ENCODE results near the gene ARVCF. TPM values are rescaled to one million over a fixed set of nuclear protein-coding genes. Genes with fewer than 3 reads are reported as not detected.

The ARVCF gene
- total RNA-seq, 1 donor from 2014 or later = 74.5 TPM

DNA sequence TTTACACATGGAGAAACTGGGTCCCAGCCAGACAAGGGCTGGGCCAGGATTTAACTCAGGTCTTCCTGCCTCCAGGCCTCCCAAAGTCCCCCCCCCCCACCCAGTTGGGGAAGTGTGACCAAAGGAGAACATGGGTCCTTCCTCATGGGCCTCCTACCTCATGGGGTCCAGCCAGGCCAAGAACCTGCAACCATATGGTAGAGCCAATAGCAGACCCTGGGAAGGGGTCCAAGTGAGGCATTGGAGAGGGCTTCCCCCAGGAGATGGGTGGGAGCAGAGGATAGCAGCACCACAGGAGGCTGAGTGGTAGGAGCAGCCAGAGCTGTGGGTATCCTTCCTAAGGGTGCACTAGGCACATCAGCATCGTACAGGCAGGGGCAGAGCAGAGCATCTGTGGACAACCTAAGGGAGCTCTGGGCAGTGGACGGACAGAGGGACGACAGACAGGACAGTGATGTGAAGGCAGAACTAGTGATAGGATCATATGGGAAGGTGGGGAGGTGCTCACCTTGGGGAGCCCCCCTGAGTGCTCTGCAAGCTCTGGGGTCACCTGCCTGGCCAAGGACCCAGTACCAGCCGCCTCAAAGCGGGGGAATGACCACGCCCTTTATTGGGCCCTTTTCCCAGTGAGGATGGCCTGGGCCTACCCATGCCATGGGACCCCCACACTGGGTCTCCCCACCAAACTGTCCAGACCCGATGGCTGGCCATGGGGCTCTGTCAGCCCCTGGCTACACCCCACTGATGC, 4.5 kb downstream of the ARVCF start:
- Histone ChIP-seq H3K27me3 (ENCODE audit: control insufficient read depth, insufficient read depth, low read length) (peaks cover 7% of the 10 kb centered on the region), H3K4me3 (ENCODE audit: low read depth, low read length) (no peak overlapping the region), H3K36me3 (ENCODE audit: control insufficient read depth, insufficient read depth, low read length) (no peaks in the 10 kb centered on the region)
- no peak for DNase-seq (ENCODE audit: low read depth)
- TF ChIP-seq, protein P1, sequence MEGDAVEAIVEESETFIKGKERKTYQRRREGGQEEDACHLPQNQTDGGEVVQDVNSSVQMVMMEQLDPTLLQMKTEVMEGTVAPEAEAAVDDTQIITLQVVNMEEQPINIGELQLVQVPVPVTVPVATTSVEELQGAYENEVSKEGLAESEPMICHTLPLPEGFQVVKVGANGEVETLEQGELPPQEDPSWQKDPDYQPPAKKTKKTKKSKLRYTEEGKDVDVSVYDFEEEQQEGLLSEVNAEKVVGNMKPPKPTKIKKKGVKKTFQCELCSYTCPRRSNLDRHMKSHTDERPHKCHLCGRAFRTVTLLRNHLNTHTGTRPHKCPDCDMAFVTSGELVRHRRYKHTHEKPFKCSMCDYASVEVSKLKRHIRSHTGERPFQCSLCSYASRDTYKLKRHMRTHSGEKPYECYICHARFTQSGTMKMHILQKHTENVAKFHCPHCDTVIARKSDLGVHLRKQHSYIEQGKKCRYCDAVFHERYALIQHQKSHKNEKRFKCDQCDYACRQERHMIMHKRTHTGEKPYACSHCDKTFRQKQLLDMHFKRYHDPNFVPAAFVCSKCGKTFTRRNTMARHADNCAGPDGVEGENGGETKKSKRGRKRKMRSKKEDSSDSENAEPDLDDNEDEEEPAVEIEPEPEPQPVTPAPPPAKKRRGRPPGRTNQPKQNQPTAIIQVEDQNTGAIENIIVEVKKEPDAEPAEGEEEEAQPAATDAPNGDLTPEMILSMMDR (IDR thresholded peaks at IDR 0.05; ENCODE audit: insufficient read depth, low read length, poor library complexity, severe bottlenecking) = no peak

DNA sequence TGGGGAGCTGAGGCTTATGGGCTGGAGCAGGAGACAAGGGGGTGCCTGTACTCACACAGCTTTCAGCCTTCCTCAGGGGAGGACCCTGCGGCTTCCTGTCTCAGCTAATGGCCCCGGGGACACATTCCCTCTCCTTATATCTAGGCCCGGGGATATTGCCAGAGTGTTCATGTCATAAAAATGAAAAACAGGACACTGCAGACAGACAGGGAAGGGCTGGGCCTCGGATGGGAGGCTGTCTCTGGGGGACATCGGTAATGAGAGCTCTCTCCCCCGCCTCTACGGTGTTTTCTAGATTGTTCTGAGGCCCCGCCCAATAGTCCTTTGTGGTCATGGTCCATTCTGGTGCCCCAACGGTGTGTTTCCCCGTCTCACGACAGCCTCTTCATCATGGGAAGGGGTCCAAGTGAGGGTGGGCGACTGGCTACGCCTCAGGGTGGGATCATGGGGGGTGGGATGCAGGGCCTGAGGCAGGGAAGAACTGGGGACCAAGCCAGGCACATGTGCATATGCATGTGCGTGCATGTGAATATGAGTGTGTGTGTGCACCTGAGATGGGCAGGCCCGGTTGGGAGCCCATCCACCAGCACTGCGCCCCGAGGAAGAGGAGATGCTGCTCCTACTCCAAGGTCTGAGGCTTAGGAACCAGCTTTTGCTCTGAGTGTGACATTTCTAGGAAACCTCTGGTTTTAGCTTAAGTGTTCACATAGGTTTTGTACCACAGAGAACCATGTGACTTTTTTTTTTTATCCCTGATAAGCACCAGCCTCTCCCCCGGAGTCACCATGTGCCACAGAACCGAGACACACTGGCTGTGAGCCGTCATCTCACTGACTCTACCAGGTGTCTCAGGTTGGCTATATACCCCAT, 5.3 kb downstream of the ARVCF start:
- Histone ChIP-seq H3K36me3 (ENCODE audit: control insufficient read depth, insufficient read depth, low read length) (no peaks in the 10 kb centered on the region), H3K4me3 (ENCODE audit: low read depth, low read length) (no peak overlapping the region), H3K27me3 (ENCODE audit: control insufficient read depth, insufficient read depth, low read length) (peaks cover 5% of the 10 kb centered on the region)
- no peak for DNase-seq (ENCODE audit: low read depth)
- TF ChIP-seq, protein P1 (IDR thresholded peaks at IDR 0.05; ENCODE audit: insufficient read depth, low read length, poor library complexity, severe bottlenecking) = no peak

DNA sequence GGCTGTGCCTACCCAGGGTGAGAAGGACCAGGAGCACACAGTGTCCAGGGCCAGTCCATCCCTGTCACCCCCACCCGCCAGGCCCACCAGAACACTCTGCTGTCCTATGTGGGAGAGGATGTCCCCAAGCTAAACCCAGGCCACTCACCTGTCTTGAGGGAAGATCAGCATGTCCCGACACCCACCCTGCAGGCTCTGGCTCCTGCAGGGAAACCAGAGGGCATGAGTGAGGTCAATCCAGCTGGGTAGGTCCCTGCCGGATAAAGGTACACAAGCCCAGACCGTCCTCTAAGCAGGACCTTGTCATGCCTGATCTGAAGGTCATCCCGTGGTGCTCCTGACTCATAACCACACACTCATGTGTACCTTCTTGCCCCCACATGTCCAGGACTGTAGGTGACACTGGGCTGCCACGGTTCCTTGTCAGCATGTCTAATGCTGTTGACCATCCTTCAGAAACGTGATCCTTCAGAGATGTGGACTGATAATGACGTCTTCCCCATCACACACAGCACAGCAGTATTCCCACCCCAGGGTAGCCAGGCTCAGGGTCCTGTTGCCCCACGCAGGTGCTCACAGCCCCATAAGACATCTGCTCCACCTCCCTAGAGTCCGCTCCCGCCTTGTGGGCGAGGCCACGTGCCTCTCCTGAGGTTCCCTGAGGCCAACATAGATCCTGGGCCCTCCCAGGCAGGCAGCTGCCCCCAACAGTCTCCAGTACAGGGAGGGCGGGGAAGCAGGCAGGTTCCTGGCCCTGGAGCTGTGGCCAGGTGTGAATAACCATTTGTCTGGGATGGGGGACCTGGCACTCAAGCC, 6.1 kb downstream of the ARVCF start:
- TF ChIP-seq, protein P1 (IDR thresholded peaks at IDR 0.05; ENCODE audit: insufficient read depth, low read length, poor library complexity, severe bottlenecking) = no peak

DNA sequence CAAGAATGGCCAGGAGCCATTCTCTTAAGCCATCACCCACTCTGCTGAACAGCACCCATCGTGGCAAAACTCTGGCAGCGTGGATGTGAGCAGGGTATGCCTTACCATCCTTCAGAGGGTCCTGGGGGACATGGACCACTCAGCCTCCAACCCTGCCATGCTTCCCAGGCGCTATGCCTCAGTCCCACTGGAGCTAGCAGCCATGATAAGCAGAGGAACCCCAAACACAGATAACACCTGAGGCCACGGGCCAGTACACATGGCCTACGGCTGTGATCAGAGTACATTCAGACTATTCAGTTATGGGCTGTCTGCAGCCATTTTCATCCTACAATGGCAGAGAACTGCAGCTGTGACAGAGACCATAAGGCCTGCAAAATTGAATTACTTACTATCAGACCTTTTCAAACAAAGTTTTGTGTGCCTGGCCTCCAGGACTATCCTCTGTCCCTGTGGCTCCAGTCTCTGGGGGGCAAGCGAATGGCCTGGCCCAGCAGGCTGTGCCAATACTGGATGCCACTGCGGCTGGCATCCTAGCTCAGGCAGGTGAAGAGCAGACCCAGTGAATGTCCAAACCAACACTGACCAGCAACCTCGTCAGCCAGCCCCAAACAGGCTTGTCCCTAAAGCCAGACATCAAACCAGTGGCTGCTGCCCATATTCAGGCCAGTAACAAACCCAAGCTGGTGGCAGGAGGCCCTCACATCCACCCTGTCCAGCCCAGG, 6.9 kb downstream of the ARVCF start:
- H3K4me3 ChIP-seq (ENCODE audit: low read depth, low read length) = no peak overlapping the region
- DNase-seq (ENCODE audit: low read depth) = no peak
- H3K36me3 ChIP-seq (ENCODE audit: control insufficient read depth, insufficient read depth, low read length) = no peaks in the 10 kb centered on the region
- TF ChIP-seq, protein P1 (IDR thresholded peaks at IDR 0.05; ENCODE audit: insufficient read depth, low read length, poor library complexity, severe bottlenecking) = no peak
- H3K27me3 ChIP-seq (ENCODE audit: control insufficient read depth, insufficient read depth, low read length) = no peaks in the 10 kb centered on the region

More for the DNA sequence above, 6.1 kb downstream of the ARVCF start:
- Histone ChIP-seq H3K27me3 (ENCODE audit: control insufficient read depth, insufficient read depth, low read length) (no peaks in the 10 kb centered on the region), H3K36me3 (ENCODE audit: control insufficient read depth, insufficient read depth, low read length) (no peaks in the 10 kb centered on the region), H3K4me3 (ENCODE audit: low read depth, low read length) (no peak overlapping the region)
- no peak for DNase-seq (ENCODE audit: low read depth)

DNA sequence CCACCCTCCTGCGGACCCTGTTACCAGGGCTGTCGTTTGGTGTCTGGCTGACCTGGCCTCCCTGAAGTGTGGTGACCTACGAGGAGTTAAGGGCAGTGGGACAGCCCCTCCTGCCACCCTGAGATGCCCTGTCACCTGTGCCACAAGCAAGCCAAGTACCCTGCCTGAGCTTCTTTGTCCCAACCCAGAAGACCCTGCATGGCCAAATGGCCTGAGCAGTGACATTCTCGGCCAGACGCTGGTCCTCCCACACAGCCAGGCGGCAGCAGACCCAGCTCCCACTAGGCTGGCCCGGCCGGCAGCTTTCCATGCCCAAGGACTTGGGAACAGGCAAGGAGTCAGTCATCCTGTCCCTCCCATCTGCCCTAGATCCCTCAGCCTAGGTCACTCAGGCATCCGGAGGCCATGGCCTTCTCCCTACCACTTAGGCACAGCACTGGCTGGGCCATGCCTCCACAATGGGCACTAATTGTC, 7.6 kb downstream of the ARVCF start:
- no peak for DNase-seq (ENCODE audit: low read depth)
- Histone ChIP-seq H3K4me3 (ENCODE audit: low read depth, low read length) (no peak overlapping the region), H3K27me3 (ENCODE audit: control insufficient read depth, insufficient read depth, low read length) (no peaks in the 10 kb centered on the region), H3K36me3 (ENCODE audit: control insufficient read depth, insufficient read depth, low read length) (no peaks in the 10 kb centered on the region)
- TF ChIP-seq, protein P1 (IDR thresholded peaks at IDR 0.05; ENCODE audit: insufficient read depth, low read length, poor library complexity, severe bottlenecking) = no peak

Data from kidney epithelial cell (primary cell).